ENCODE results near the gene CYP19A1. TPM values are rescaled to one million over a fixed set of nuclear protein-coding genes. Genes with fewer than 3 reads are reported as not detected.

Gene CYP19A1
- total RNA-seq, 1 experiment from 2014 or later, result not detected

GRCh38 chr15:51321316-51321715 lies 17.1 kb downstream of the CYP19A1 start:
- ChIA-PET CTCF (no interaction called here), POLR2A (no interaction called here)
- Histone ChIP-seq H3K9me3 (ENCODE audit: control insufficient read depth, insufficient read depth, low read depth, low read length) (no peaks in the 10 kb centered on the region), H3K27ac (ENCODE audit: low read length) (no peak overlapping the region), H3K4me1 (ENCODE audit: control insufficient read depth, insufficient read depth, low read length) (no peaks in the 10 kb centered on the region), H3K4me3 (ENCODE audit: low read depth in 2 of 2, low read length in 2 of 2) (no peak overlapping the region), H3K36me3 (ENCODE audit: control insufficient read depth, insufficient read depth, low read length) (no peaks in the 10 kb centered on the region), H3K27me3 (ENCODE audit: control insufficient read depth, insufficient read depth, low read length) (0 out of 2 replicates have a peak, but pooled peaks cover 3% of the 10 kb centered on the region)
- intact Hi-C loops (cut with micrococcal nuclease; ENCODE audit: unreplicated experiment) (no loop called here), in situ Hi-C loops (cut with HindIII; ENCODE audit: low pct_unique_long_range_greater_than_20kb, low sequenced_read_pairs) (no loop called here)
- no TSS peak for BruUV-seq (replicated peaks)
- no peak for ATAC-seq
- DNase-seq (ENCODE audit: low read depth, low spot score), result no peak
- TF ChIP-seq SIN3A (IDR thresholded peaks at IDR 0.05; ENCODE audit: borderline replicate concordance, insufficient read depth, low read depth, low read length) (no peak), POLR2AphosphoS5 (IDR thresholded peaks at IDR 0.05; ENCODE audit: low read depth, low read length) (no peak)

GRCh38 chr15:51320843-51321242 lies 17.6 kb downstream of the CYP19A1 start:
- intact Hi-C loops (cut with micrococcal nuclease; ENCODE audit: unreplicated experiment), result no loop called here
- ChIA-PET CTCF (no interaction called here), POLR2A (no interaction called here)
- Histone ChIP-seq H3K27me3 (ENCODE audit: control insufficient read depth, insufficient read depth, low read length) (0 out of 2 replicates have a peak, but pooled peaks cover 3% of the 10 kb centered on the region), H3K9me3 (ENCODE audit: control insufficient read depth, insufficient read depth, low read depth, low read length) (no peaks in the 10 kb centered on the region), H3K36me3 (ENCODE audit: control insufficient read depth, insufficient read depth, low read length) (no peaks in the 10 kb centered on the region), H3K27ac (ENCODE audit: low read length) (no peak overlapping the region), H3K4me3 (ENCODE audit: low read depth in 2 of 2, low read length in 2 of 2) (no peak overlapping the region), H3K4me1 (ENCODE audit: control insufficient read depth, insufficient read depth, low read length) (no peaks in the 10 kb centered on the region)
- TF ChIP-seq SIN3A (IDR thresholded peaks at IDR 0.05; ENCODE audit: borderline replicate concordance, insufficient read depth, low read depth, low read length) (no peak), CTCF (IDR thresholded peaks at IDR 0.05) (no peak), TCF7L2 (IDR thresholded peaks at IDR 0.05; ENCODE audit: low read depth, low read length) (no peak), REST (IDR thresholded peaks at IDR 0.05; ENCODE audit: insufficient read depth in 1 of 2, low read depth in 2 of 2, low read length in 1 of 2) (no peak), POLR2AphosphoS5 (IDR thresholded peaks at IDR 0.05; ENCODE audit: low read depth, low read length) (no peak)
- BruUV-seq (replicated peaks), result no TSS peak
- in situ Hi-C loops (cut with HindIII; ENCODE audit: low pct_unique_long_range_greater_than_20kb, low sequenced_read_pairs), result no loop called here
- no peak for DNase-seq (ENCODE audit: low read depth, low spot score)
- ATAC-seq, result no peak

GRCh38 chr15:51319539-51319938 lies 18.9 kb downstream of the CYP19A1 start:
- CTCF ChIA-PET, result no interaction called here

More at GRCh38 chr15:51319539-51319938, 18.9 kb downstream of the CYP19A1 start:
- Histone ChIP-seq H3K27me3 (ENCODE audit: control insufficient read depth, insufficient read depth, low read length) (0 out of 2 replicates have a peak, but pooled peaks cover under 1% of the 10 kb centered on the region), H3K27ac (ENCODE audit: low read length) (no peak overlapping the region), H3K4me1 (ENCODE audit: control insufficient read depth, insufficient read depth, low read length) (no peaks in the 10 kb centered on the region), H3K9me3 (ENCODE audit: control insufficient read depth, insufficient read depth, low read depth, low read length) (no peaks in the 10 kb centered on the region), H3K36me3 (ENCODE audit: control insufficient read depth, insufficient read depth, low read length) (no peaks in the 10 kb centered on the region), H3K4me3 (ENCODE audit: low read depth in 2 of 2, low read length in 2 of 2) (no peak overlapping the region)
- BruUV-seq (replicated peaks), result no TSS peak
- ATAC-seq (no peak), DNase-seq (ENCODE audit: low read depth, low spot score) (no peak)
- intact Hi-C loops (cut with micrococcal nuclease; ENCODE audit: unreplicated experiment), result no loop called here
- POLR2A ChIA-PET, result no interaction called here
- TF ChIP-seq POLR2AphosphoS5 (IDR thresholded peaks at IDR 0.05; ENCODE audit: low read depth, low read length), result no peak
- TF ChIP-seq REST (IDR thresholded peaks at IDR 0.05; ENCODE audit: insufficient read depth in 1 of 2, low read depth in 2 of 2, low read length in 1 of 2), result no peak
- TF ChIP-seq SIN3A (IDR thresholded peaks at IDR 0.05; ENCODE audit: borderline replicate concordance, insufficient read depth, low read depth, low read length), result no peak
- TF ChIP-seq TCF7L2 (IDR thresholded peaks at IDR 0.05; ENCODE audit: low read depth, low read length), result no peak
- no peak for TF ChIP-seq CTCF (IDR thresholded peaks at IDR 0.05)
- in situ Hi-C loops (cut with HindIII; ENCODE audit: low pct_unique_long_range_greater_than_20kb, low sequenced_read_pairs), result no loop called here
